Epithelial cell of prostate (primary cell): ENCODE data around the gene PHF1.
A peak's percentile ranks its signal among the peaks of the same experiment; 100 is the strongest.

ENCODE experiments used
- DNase-seq: peaks from one replicate; pipeline ENCODE4 v3.0.0-alpha.2; 2011; ENCODE audit warnings: low read depth, low spot score
- H3K27ac ChIP-seq: fragments of 450-650 bp; 2 replicates; pipeline ENCODE4 v1.5.1; 2017; ENCODE audit warnings: mild to moderate bottlenecking

The PHF1 gene

DNA sequence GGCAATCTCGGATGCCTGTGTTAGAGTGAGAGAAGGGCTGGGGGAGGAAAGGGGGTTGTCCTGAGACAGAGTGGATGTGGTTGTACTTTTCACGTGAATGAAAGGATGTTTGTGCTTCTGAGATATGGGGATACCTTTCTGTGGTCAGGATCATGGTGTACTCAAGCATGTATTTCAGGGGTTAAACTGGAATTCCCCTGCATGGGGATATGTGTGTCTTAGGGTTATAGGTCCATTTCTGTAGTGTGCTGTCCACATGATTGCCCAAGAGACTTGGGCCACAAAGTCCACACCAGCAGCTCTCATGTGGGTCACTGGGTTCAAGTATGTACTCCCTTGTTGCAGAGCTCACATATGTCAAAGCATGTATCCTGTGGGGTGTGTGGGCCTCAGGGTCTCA is 19.5 kb downstream of the PHF1 start:
- no peak overlapping the region for H3K27ac ChIP-seq
- no peak for DNase-seq

DNA sequence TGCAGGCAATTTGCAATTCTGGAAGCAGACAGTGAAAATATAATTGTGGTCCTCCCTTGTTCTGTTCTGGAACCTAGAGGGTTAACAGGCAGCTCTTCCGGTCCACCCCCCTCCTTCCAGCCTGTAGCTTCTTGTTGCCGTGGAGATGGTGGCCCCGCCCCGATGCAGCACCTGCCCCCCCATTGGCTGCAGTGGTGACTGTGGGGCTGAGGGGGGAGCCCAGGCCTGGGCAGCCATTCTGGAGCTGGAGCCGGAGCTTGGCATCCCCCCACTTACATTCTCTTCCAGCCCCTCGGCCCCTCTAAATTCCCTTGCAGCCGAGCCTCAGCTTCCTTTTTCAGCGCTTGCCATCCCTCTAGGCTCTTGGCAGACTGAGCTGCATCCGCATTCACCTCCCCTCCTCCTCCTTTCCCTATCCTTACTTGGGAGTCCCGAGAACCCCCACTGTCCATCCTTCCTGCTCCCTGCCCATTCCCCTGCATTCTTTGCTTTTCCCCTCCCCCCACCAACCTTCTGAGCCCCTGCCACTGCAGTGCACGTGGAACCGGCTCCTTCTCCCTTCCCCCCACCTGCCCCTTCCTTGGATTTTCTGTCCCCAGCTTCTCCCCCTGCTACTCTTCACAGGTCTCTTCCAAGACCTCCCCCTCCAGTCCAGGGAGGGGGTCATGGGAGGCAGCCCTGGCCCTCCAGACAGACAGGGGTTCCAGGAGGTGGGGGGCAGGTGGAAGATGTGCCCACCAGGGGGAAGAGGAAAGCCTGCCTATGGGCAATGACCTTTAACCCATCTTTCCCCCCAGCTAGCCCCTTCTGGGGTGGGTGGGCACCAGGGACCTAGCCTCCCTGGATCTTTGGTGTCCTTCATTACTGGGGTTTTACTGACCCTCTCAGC is 20.4 kb downstream of the PHF1 start:
- H3K27ac ChIP-seq = no peak overlapping the region
- DNase-seq = no peak

DNA sequence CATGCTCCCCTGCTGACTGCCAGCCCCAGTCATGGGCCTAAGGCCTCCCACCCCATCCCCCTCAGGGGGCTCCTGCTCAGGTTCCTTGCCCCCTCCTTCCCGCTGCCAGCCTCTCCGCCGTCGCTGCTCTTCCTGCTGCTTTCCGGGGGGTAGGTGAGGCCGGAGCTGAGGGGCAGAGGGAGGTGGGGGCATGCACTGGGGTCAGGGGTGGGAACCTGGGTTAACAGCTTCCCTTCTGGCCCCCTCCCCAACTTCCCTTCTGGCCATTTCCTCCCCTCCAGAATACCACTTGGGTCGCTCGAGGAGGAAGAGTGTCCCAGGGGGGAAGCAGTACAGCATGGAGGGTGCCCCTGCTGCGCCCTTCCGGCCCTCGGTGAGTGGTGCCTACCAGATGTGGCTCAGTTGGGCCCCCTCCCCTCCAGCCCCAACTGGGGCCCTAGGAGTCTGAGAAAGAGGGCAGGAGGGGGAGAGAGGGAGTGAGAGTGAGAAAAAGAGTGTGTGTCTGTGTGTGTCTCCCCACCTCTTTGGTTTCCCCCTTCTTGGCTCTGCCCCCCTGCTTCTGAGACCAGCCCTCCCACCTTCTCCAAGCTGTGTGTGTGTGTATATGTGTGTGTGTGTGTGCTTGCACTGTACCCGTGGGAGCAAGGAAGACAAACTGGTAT is 21.2 kb downstream of the PHF1 start:
- no peak overlapping the region for H3K27ac ChIP-seq
- DNase-seq = no peak

DNA sequence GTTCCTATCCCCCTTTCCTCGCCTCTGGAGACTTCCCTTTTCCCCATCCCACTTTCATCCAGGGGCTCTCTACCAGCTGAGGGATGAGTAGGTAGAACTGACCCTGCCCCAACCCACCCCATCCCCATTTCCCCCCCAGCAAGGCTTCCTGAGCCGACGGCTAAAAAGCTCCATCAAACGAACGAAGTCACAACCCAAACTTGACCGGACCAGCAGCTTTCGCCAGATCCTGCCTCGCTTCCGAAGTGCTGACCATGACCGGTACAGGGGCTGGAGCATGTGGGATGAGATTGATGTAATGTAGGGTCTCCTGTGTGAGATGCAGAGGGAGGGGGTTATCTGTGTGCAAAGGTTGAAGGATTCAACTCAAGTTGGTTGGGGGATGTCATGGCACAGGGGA is 21.7 kb downstream of the PHF1 start:
- no peak overlapping the region for H3K27ac ChIP-seq
- no peak for DNase-seq

DNA sequence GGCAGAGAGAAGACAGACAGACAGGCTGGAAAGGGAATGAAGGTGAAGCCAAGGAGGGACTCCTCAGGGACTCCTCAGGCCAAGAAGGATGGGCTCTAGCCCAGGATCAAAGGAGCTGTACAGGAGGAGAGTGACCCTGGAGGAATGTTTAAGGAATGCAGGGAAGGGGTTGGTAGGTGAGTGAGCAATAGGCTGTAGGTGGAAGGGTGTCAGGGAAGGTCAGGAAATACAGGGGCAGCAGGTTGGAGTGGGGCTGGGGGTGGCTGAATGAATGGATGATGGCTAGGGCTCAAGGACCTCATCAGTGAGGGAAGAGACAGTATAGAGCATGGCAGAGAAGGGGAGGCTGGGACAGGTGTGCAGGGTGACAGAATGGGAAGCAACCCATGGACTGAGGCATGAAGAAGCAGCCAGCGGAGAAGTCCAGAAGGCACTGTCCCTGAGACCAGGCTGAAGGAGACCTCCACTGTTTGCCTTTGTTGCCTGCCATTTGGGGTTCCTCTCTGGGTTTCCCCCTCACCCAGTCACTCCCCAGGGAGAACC is 22.3 kb downstream of the PHF1 start:
- H3K27ac ChIP-seq = no peak overlapping the region
- DNase-seq = no peak

DNA sequence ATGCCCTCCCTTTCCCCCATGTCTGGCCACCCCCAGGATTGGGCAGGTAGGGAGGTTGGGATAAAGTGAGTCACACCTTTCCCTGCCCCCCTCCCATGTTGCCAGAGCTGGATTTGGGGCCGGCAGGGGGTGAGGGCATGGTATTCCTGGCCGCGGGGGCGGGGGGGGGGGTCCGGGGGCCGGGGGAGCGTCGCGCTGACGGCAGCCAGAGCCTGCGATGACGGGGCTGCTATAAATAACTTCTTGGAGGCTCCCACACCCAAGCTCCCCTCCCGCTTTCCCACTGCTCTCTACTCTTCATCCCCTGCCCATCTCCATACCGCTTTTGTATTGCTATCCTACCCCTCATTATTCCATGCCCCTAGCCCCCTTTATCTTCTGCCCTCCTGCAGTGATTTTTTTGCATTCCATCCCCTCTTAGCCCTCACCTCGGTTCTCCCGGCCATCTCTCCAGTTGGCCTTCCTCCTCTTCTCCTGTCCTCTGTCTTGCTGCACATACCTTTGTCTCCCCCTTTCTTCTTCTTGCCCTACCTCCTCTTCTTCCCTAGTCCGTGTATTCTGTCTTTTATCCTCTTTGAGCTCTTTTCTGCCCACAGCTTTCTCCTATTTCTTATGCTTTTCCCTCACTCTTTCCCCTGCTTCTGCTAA is 22.9 kb downstream of the PHF1 start:
- DNase-seq = no peak
- no peak overlapping the region for H3K27ac ChIP-seq

DNA sequence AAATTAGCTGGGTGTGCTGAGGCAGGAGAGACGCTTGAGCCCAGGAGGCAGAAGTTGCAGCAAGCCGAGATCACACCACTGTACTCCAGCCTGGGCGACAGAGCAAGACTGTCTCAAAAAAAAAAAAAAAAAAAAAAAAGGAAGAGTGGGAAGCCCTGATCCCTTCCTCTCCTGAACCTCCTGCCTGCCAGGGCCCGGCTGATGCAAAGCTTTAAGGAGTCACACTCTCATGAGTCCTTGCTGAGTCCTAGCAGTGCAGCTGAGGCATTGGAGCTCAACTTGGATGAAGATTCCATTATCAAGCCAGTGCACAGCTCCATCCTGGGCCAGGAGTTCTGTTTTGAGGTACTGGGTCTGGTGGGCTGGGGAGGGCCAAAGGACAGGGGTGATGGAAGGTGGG is 24.1 kb downstream of the PHF1 start:
- DNase-seq = no peak
- H3K27ac ChIP-seq = no peak overlapping the region

DNA sequence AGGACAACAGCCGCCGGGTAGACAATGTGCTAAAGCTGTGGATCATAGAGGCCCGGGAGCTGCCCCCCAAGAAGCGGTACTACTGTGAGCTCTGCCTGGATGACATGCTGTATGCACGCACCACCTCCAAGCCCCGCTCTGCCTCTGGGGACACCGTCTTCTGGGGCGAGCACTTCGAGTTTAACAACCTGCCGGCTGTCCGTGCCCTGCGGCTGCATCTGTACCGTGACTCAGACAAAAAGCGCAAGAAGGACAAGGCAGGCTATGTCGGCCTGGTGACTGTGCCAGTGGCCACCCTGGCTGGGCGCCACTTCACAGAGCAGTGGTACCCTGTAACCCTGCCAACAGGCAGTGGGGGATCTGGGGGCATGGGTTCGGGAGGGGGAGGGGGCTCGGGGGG is 26.9 kb downstream of the PHF1 start:
- DNase-seq = no peak
- H3K27ac ChIP-seq = no peak overlapping the region

DNA sequence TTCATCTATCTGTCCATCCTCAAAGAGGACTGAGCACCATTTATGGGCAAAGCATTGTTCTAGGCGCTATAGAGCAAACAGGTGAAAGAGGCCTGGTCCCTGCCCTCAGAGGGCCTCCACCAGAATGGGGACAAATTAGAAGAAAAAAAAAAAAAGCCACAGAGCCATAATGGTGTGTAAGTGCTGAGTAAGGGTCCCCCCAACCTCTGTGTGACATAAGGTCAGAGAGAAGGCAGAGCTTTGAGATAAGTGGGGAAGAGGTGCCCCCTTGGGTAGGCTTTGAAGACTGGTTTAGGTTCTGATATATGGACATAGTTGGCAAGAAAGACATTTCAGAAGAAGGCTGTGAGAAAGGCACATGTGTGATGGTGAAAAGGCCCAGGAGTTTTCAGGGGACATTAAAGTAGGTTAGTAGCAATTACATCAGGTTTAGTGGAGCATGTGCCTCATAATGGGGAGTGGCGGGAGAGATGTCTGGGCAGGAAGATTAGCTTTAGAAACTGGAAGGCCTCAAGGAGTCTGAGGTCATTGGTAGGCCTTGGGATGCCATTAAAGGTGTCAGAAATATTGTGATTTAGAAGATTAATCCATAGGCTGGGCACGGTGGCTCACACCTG is 28.3 kb downstream of the PHF1 start:
- no peak for DNase-seq
- H3K27ac ChIP-seq = no peak overlapping the region

DNA sequence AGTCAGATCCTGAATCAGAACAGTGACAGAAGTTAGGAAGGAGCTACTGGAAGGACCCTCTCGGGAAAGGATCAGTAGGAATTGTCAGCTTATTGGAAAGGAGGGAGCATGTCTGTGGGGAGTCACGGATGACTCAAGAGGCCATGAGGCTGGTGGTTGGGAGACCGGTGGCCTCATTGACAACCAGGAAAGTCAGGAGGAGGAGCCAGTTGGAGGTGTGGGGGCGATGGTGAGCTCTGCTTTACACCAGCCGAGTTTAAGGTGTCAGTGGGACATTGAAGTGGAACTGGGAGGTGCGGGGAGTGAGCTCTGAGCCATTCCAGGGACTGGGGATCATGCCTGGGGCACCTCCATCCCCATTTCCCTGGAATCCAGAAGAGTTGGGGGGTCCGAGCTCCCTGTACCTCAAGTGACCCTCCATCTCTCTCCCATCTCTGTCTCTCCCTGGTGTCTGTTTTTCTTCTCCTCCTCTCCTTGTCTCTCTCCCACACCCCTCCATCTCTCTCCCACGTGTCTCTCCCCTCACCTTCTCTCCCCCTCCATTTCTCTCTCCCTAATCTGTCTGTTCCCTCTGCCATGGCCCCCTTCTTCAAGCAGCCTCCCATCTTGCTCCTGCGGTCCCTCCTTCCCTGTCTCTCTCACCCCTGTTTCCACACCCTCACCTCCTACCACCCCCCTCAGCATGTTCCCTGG is 29.3 kb downstream of the PHF1 start:
- no peak overlapping the region for H3K27ac ChIP-seq
- DNase-seq = no peak

DNA sequence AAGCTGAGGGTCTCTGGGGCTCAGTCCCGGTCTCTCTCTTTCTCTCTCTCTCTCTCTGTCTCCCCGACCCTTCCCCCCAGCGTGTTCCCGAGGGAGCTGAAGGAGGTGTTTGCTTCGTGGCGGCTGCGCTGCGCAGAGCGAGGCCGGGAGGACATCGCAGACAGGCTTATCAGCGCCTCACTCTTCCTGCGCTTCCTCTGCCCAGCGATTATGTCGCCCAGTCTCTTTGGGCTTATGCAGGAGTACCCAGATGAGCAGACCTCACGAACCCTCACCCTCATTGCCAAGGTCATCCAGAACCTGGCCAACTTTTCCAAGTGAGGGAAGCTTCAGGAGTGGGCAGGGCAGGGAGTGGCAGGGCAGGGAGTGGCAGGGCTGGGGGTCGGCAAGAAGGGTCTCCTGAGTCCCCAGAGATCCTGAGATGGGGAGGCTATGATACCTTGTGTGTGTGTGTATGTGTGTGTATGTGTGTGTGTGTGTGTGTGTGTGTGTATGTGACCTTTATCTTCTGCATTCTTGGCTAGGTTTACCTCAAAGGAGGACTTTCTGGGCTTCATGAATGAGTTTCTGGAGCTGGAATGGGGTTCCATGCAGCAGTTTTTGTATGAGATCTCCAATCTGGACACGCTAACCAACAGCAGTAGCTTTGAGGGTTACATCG is 30.0 kb downstream of the PHF1 start:
- no peak overlapping the region for H3K27ac ChIP-seq
- no peak for DNase-seq

DNA sequence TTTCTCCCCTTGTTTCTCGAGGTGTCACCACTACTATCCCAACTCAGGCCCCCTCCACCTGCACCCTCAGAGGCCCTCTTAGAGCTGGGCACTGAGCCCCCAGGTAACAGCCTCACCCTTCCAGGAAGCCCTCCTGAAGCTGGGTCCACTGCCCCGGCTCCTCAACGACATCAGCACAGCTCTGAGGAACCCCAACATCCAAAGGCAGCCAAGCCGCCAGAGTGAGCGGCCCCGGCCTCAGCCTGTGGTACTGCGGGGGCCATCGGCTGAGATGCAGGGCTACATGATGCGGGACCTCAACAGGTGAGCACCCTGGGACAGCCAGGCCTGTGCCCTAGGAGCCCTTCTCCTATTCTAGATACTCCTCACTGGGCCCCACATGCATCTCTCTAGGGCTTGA is 30.6 kb downstream of the PHF1 start:
- DNase-seq = no peak
- no peak overlapping the region for H3K27ac ChIP-seq

DNA sequence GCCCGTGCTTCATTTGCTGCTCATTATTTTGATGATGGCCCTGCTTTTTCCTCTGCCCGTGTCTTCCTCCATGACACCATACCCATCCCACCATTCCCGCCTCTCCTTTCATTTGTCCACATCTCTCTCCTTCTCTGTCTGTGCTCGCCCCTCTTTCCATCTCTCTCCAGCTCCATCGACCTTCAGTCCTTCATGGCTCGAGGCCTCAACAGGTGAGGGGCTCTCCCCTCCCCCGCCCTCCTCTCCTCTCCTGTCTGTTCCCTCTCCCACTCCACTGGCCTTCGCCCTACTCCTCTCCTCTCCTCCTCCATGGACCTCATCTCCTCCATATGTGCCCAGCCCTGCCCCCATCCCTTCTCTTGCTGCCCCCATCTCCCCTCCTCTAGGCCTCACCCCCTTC is 31.5 kb downstream of the PHF1 start:
- no peak overlapping the region for H3K27ac ChIP-seq
- DNase-seq = no peak

DNA sequence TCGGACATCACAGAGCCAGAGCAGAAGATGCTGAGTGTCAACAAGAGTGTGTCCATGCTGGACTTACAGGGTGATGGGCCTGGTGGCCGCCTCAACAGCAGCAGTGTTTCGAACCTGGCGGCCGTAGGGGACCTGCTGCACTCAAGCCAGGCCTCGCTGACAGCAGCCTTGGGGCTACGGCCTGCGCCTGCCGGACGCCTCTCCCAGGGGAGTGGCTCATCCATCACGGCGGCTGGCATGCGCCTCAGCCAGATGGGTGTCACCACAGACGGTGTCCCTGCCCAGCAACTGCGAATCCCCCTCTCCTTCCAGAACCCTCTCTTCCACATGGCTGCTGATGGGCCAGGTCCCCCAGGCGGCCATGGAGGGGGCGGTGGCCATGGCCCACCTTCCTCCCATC is 32.2 kb downstream of the PHF1 start:
- DNase-seq = no peak
- H3K27ac ChIP-seq = no peak overlapping the region

DNA sequence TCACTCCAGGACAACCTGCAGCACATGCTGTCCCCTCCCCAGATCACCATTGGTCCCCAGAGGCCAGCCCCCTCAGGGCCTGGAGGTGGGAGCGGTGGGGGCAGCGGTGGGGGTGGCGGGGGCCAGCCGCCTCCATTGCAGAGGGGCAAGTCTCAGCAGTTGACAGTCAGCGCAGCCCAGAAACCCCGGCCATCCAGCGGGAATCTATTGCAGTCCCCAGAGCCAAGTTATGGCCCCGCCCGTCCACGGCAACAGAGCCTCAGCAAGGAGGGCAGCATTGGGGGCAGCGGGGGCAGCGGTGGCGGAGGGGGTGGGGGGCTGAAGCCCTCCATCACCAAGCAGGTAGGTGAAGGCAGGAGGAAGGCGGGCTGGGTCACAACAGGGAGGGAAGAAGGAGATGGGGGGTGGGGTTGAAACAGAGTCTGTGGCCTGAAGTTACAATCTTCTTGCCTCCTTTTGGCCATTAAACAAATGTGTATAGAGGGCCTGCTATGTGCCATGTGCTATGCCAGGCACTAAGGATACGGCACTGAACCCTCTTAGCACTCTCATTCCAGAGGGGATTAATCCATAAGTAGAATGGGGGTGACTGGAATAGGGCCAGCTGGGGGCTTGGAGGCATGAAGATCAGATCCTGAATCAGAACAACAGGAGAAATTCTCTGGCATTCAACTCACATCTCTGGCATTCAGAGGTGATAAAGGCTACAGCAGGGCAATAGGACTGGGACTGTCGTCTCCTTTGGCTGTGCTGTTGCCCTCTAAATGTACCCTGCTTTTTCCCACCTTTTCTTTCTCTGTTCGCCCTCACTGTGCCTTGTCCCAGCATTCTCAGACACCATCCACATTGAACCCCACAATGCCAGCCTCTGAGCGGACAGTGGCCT is 33.0 kb downstream of the PHF1 start:
- DNase-seq = no peak
- no peak overlapping the region for H3K27ac ChIP-seq

DNA sequence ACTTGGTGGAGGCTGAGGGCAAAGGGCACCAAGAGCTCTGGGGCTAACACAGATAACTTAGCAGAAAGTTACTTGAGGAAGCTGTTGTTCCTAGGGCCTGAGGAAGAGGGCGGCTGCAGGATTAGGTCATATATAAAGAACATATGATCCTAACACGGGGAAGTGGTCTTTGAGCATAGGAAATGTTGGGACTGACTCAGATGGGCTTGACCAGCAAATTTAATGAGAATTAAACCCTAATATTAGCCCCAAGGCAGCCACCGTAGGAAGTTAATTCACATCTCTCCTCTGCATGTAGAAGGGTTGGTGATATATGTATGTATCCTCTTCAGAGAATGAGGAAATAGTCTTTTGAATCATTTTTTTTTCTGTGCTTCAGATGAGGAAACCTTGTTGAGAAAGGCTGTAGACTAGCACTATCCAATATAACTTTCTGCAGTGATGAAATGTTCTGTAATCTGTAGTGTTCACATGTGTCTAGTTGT is 34.3 kb downstream of the PHF1 start:
- H3K27ac ChIP-seq = peak overlapping the region; percentile 73
- no peak for DNase-seq

DNA sequence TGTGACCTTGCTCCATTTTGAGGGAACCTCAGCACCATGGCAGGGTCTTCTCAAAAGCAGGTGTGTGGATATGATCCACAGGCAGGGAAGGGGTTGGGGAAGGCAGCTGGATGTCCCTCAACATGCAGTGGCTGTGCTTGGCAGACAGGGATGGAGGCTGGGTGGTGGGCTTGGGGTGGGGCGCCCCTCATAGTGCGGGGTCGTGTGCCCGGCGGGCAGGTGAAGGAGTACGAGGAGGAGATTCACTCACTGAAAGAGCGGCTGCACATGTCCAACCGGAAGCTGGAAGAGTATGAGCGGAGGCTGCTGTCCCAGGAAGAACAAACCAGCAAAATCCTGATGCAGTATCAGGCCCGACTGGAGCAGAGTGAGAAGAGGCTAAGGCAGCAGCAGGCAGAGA is 35.5 kb downstream of the PHF1 start:
- H3K27ac ChIP-seq = peak overlapping the region; percentile 73
- no peak for DNase-seq

DNA sequence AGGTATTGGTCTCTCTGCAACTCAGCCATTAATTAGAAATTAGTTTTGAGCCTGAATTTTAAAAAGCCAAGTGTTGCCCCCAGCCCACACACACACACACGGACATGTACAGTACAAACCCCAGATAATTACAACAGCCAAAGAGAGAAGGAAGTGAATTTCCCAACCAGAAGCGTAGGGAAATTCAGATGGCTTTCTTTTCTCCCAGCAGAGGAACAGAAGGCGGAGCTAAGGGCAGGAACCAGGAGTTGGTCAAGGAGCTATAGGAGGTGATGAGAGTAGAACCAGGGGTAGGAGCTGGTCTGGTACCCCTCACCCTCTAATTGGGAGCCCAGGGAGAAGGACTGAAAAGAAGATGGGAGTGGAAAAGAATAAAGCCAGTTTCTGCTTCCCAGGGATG is 39.6 kb downstream of the PHF1 start:
- DNase-seq = no peak
- no peak overlapping the region for H3K27ac ChIP-seq

DNA sequence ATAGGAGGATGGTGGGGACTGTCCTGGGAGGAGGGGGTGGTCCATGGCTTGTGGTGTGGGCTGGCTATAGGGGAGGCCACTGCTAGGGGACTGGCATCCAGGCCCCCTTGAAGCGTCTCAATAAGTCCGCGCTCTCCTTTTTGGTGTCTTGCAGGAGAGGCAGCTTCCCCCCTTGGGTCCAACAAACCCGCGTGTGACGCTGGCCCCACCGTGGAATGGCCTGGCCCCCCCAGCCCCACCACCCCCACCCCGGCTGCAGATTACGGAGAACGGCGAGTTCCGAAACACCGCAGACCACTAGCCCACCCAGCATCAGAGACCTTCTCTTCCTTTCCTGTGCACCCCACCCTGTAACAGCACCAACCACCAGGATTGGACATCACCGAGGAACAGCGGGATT is 40.8 kb downstream of the PHF1 start:
- DNase-seq = no peak
- H3K27ac ChIP-seq = no peak overlapping the region
